Prostate gland (tissue), 2 donors: ENCODE measurements around the gene SERPINB6.

ENCODE experiments used
- POLR2A ChIP-seq: fragments of 450-650 bp; IDR thresholded peaks from one replicate; pipeline ENCODE4 v1.6.1; 2016; ENCODE audit warnings: antibody characterized with exemption, mild to moderate bottlenecking
- POLR2AphosphoS5 ChIP-seq: sonication (generic); formaldehyde crosslinking; IDR thresholded peaks from one replicate; pipeline ENCODE4 v1.6.1; 2017; ENCODE audit warnings: antibody characterized with exemption
- TF ChIP-seq, protein P1 (sequence below), 4 experiments: fragments of 200-600 bp in 2 of 4; fragments of 450-650 bp in 2 of 4; sonication (generic) in 2 of 4; IDR thresholded peaks; 1 replicate in 3 of 4; 2 replicates in 1 of 4; pipeline ENCODE4 v1.5.1; 2016 to 2019; ENCODE audit warnings: antibody characterized with exemption in 4 of 4, mild to moderate bottlenecking in 2 of 4, moderate library complexity in 2 of 4

DNA sequence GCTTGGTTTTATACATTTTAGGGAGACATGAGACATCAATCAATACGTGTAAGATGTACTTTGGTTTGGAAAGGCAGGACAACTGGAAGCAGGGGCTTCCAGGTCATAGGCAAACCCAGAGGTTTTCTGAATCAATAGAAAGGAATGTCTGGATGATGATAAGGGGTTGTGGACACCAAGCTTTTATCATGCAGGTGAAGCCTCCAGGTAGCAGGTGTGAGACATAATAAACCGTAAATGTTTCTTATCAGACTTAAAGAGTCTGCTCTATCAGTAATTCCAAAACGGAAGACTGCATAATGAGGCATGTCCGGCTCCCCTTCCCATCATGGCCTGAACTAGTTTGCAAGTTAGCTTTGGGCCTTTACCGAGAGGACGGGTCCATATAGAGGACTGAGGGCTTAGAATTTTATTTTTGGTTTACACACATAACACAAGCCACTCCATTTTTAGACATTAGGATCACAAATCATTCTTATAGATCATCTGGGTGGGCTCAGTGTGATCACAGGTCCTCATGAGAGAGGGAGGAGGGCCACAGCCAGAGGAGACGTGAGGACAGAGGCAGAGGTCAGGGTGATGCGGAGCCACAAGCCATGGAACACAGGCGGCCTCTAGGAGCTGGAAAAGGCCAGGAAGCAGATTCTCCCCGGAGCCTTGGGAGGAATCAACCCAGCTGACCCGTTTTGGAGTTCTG, 57.6 kb downstream of the SERPINB6 start:
- TF ChIP-seq, protein P1, sequence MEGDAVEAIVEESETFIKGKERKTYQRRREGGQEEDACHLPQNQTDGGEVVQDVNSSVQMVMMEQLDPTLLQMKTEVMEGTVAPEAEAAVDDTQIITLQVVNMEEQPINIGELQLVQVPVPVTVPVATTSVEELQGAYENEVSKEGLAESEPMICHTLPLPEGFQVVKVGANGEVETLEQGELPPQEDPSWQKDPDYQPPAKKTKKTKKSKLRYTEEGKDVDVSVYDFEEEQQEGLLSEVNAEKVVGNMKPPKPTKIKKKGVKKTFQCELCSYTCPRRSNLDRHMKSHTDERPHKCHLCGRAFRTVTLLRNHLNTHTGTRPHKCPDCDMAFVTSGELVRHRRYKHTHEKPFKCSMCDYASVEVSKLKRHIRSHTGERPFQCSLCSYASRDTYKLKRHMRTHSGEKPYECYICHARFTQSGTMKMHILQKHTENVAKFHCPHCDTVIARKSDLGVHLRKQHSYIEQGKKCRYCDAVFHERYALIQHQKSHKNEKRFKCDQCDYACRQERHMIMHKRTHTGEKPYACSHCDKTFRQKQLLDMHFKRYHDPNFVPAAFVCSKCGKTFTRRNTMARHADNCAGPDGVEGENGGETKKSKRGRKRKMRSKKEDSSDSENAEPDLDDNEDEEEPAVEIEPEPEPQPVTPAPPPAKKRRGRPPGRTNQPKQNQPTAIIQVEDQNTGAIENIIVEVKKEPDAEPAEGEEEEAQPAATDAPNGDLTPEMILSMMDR (IDR thresholded peaks at IDR 0.05): no peak
- TF ChIP-seq POLR2AphosphoS5: no peak
- no peak for TF ChIP-seq POLR2A
